Measurements from ENCODE around the gene CLIC1. TPM values are rescaled to one million over a fixed set of nuclear protein-coding genes. Genes with fewer than 3 reads are reported as not detected.

Gene CLIC1
- total and polyA plus RNA-seq, 7 donors, result 20.6 to 85.9 (median 37.5) TPM

DNA sequence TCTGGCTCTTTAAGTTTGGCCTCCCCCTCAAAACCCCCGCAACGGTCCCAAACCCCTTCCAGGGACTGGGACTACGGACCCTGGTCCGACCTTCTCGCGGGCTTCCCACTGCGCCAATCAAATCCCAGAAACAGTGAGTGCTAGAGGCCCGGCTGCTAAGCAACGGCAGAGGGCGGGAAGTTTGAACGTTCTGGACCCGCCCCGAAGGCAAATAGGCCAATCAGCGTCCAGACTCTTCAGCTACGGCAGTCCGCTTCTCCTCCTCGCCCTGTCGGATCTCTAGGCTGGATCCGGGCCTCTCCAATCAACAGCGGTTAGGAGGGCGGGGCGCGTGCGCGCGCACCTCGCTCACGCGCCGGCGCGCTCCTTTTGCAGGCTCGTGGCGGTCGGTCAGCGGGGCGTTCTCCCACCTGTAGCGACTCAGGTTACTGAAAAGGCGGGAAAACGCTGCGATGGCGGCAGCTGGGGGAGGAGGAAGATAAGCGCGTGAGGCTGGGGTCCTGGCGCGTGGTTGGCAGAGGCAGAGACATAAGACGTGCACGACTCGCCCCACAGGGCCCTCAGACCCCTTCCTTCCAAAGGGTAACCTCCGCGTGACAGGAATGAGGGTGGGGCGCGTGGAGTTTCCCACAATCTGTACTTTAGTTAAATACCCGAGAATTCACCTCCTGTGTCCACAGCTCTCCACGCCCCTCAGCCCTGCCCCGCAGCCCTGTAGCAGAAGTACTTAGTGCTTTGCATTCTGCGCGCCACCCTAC, 3.5 kb upstream of the CLIC1 start, which contains the start of gene MSH5:
Gene MSH5, plus strand, starts transcription at position 367 of the 758 bp plus-strand sequence. CDS start 462 bp downstream, outside the sequence.
- no peaks in the 10 kb centered on the region for H3K9me3 ChIP-seq
- TF ChIP-seq, protein P1, sequence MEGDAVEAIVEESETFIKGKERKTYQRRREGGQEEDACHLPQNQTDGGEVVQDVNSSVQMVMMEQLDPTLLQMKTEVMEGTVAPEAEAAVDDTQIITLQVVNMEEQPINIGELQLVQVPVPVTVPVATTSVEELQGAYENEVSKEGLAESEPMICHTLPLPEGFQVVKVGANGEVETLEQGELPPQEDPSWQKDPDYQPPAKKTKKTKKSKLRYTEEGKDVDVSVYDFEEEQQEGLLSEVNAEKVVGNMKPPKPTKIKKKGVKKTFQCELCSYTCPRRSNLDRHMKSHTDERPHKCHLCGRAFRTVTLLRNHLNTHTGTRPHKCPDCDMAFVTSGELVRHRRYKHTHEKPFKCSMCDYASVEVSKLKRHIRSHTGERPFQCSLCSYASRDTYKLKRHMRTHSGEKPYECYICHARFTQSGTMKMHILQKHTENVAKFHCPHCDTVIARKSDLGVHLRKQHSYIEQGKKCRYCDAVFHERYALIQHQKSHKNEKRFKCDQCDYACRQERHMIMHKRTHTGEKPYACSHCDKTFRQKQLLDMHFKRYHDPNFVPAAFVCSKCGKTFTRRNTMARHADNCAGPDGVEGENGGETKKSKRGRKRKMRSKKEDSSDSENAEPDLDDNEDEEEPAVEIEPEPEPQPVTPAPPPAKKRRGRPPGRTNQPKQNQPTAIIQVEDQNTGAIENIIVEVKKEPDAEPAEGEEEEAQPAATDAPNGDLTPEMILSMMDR (IDR thresholded peaks at IDR 0.05), result no peak
- no peaks in the 10 kb centered on the region for H3K36me3 ChIP-seq (ENCODE audit: insufficient read depth in 1 of 2, low read depth in 1 of 2)
- peaks cover 0 to 2% (median 0%) of the 10 kb centered on the region in 3 donors for H3K27me3 ChIP-seq (ENCODE audit: insufficient read depth in 3 of 3, low read length in 2 of 3)
- WGBS, 3 donors, result 0% methylated on average over 40 to 58 of the region's 58 CpGs
- ATAC-seq (peak; percentile 99 to 100 (median 100)), DNase-seq (peak; percentile 97 to 99)
- intact Hi-C loops (cut with DNase I), result loop anchor here in 1 of 2 donors (5.0 kb wide), 1 partner anchor 73 kb away; the partner anchor contains the start of genes CSNK2B and LY6G5B
- H3K27ac ChIP-seq, result no peak within 1 kb of the TSS
- H3K4me1 ChIP-seq, result peaks cover 15% of the 10 kb centered on the region
- H3K4me3 ChIP-seq, result peak within 1 kb of the TSS; percentile 74

DNA sequence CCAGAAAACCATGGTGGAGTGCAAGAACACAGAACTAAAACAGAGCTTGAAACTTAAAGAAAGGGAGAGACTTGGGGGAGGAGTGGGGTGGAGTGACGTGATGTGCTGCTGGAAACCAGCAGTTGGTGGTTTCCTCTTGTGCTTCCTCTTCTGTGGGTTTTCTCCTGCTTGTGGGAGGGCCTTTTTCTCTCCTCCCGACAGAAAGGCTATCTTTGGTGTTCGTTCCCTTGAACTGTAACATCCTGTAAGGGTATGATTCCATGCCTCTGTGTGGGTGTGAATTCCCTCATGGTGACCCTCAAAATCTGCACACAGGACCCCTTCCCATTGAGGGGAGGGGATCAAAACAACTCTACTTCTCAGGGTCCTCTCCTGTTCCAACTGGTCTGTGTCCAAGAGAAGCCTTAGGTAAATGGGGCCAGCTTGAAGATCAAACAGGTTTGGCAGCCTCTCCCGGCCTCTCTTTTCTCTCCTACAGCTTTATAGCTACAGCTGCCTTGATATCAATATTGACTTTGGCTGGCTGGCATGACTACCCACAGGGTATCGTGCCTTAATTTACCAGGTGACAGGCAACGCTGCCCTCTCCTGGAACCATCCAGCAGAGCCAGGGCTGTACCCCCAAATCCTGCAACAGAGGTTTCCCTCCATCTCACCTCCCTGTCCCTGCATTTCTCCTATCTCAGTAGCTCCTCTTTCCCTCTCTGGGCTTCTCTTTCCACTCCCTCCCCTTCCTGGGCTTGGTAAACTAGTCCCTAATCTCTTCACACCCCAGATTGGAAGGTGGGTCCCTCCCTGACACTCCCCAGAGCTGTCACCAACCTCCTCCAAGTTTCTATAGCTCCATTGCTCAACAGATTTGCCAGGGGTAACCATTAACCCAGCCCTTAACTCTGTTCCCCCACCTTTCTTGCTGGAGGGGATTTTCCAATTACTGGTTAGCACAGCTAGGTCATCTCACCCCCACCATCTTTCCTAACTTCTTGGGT, 2.0 kb upstream of the CLIC1 start:
- TF ChIP-seq, protein P1 (IDR thresholded peaks at IDR 0.05), result no peak
- intact Hi-C loops (cut with DNase I), result loop anchor here in 1 of 2 donors (5.0 kb wide), 1 partner anchor 71 kb away; the partner anchor contains the start of genes CSNK2B and LY6G5B
- no peak overlapping the region for H3K4me3 ChIP-seq
- no peak for DNase-seq
- H3K27me3 ChIP-seq (ENCODE audit: insufficient read depth in 3 of 3, low read length in 2 of 3), result peaks cover 0 to 11% (median 0%) of the 10 kb centered on the region in 3 donors
- no peak for ATAC-seq
- peaks cover 21% of the 10 kb centered on the region for H3K4me1 ChIP-seq
- H3K9me3 ChIP-seq, result no peaks in the 10 kb centered on the region
- peak overlapping the region; percentile 74 for H3K27ac ChIP-seq
- 44 to 50% (median 46%) methylated on average over 6 of the region's 6 CpGs for WGBS, 3 donors
- peaks cover 0 to 8% of the 10 kb centered on the region in 2 donors for H3K36me3 ChIP-seq (ENCODE audit: insufficient read depth in 1 of 2, low read depth in 1 of 2)

DNA sequence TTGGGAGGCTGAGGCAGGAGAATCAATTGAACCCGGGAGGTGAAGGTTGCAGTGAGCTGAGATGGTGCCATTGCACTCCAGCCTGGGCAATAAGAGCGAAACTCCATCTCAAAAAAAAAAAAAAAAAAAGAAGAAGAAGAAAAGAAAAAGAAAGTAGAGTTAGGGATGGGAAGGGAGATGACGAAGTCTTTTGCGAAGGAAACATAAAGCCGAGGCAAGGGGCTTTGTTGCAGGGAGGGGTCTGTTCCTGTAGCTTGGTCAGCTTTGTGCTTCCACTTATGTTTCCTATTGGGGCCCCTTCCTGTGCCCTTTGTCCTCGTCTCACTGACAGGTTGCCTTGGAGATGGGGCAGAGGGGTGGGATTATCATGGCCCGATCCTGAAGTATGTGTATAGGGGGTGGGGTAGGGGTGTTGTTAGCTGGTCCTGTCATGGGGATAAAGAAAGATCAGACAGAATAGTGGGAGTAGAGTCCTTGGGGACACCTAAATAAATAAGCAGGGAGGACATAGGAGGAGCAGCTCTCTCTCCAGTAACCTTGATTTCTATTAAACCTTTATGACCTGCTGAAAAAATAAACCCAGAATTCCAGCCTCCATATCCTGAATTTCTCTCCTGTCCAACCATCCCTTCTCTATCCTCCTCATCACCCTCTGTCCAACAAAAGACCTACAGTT, 1.1 kb upstream of the CLIC1 start:
- Histone ChIP-seq H3K36me3 (ENCODE audit: insufficient read depth in 1 of 2, low read depth in 1 of 2) (peaks cover 0 to 16% of the 10 kb centered on the region in 2 donors), H3K4me3 (peak overlapping the region; percentile 71), H3K27me3 (ENCODE audit: insufficient read depth in 3 of 3, low read length in 2 of 3) (peaks cover 0 to 11% (median 0%) of the 10 kb centered on the region in 3 donors), H3K9me3 (no peaks in the 10 kb centered on the region), H3K27ac (peak overlapping the region; percentile 74), H3K4me1 (peaks cover 21% of the 10 kb centered on the region)
- 57 to 73% (median 63%) methylated on average over 6 to 7 of the region's 7 CpGs for WGBS, 3 donors
- intact Hi-C loops (cut with DNase I), result loop anchor here in 1 of 2 donors (5.0 kb wide), 1 partner anchor 70 kb away; the partner anchor contains the start of genes CSNK2B and LY6G5B
- TF ChIP-seq, protein P1 (IDR thresholded peaks at IDR 0.05), result no peak
- ATAC-seq (no peak), DNase-seq (no peak)

DNA sequence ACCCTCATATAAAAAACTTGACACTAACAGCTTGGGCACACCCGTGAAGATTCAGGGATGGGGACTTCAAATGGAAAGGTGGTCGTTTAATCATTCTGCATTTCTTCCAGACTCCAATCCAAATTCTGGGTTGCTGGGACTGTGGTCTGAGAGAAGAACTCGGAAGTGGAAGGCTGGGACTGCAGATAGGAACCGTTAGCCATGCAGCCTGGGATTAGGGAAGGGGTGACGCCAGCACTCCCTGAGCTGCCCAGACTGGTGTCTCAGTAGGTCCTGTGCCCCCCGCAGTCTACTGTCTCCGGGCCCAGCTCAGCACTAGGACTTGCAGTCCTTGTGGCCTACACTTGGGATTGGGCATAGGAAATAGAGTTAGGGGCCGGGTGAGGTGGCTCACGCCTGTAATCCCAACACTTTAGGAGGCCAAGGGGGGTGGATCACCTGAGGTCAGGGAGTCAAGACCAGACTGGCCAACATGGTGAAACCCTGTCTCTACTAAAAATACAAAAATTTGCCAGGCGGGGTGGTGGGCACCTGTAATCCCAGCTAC, 511 bp upstream of the CLIC1 start:
- Histone ChIP-seq H3K36me3 (ENCODE audit: insufficient read depth in 1 of 2, low read depth in 1 of 2) (peaks cover 0 to 22% of the 10 kb centered on the region in 2 donors), H3K27me3 (ENCODE audit: insufficient read depth in 3 of 3, low read length in 2 of 3) (peaks cover 0 to 11% (median 0%) of the 10 kb centered on the region in 3 donors), H3K9me3 (no peaks in the 10 kb centered on the region), H3K4me3 (peak overlapping the region; percentile 71), H3K4me1 (peaks cover 24% of the 10 kb centered on the region), H3K27ac (peak overlapping the region; percentile 74)
- intact Hi-C loops (cut with DNase I), result loop anchor here in 1 of 2 donors (5.0 kb wide), 1 partner anchor 70 kb away; the partner anchor contains the start of genes CSNK2B and LY6G5B
- no peak for DNase-seq
- ATAC-seq, result no peak
- 43 to 47% (median 45%) methylated on average over 10 of the region's 10 CpGs for WGBS, 3 donors
- TF ChIP-seq, protein P1 (IDR thresholded peaks at IDR 0.05), result no peak
